H54 (cell line): ENCODE results near the gene LDOC1.
A peak's percentile ranks its signal among the peaks of the same experiment; 100 is the strongest.
"Not testable (repeated sequence)": the region's sequence is repeated elsewhere in the genome, so short reads cannot be mapped to it uniquely, and the experiment has no call there.

Source experiments
- DNase-seq: peaks from one replicate; pipeline ENCODE4 v3.0.0; 2011; ENCODE audit warnings: low spot score, mixed read lengths; ENCODE audit not compliant: insufficient read length
- FAIRE-seq: peaks from 3 replicates; lab custom pipeline; 2011; peaks lifted over from hg19 to GRCh38; lab: Jason Lieb, UNC
- POLR2A ChIP-seq: IDR thresholded peaks from 2 replicates; pipeline ENCODE4 v1.6.1; 2011; ENCODE audit warnings: low read depth, mild to moderate bottlenecking, low read length

Gene LDOC1

DNA sequence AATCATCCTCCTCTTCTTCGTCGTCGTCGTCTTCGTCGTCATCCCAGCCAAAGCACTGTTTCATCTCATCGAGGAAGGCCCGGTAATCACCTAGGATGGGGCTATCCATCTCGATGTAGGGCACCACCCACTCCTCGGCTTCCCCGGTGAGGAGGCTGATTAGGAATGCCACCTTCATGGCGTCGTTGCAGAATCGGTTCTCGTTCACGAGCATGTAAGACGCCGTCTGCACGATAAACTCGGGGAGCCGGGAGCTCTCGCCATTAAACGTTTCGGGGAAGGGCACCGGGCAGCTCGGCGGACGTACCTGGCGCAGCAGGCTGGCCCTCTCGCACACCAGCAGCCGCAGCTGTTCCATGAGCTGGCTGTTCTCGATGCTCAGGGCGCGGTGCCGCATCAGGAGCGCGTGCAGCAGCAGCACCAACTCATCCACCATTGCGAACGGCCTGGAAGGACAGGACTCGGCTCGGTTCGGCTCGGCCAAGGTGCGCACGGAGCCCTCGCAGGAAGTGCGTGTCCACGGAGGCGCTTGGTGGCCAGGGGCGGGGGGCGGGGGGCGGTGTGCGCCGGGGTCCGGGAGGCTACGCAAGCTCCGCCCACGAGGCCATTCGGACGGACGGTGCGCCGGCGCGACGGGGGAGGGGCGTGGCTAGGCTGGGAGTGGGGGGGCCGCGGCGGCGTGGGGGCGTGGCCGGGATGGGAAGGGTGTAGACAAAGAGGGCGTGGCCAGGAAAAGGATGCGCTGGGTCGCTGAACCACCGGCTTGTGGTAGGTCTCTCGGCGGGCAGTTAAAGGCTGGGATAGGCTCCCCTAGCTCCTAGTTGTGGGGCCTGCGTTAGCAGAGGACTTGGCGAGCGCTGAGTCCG lies at the start of gene LDOC1:
Gene LDOC1, minus strand, starts transcription at position 544 of the 866 bp plus-strand sequence. Its CDS starts 108 bp downstream, at position 436.
- FAIRE-seq (peak; percentile 78), DNase-seq (peak; percentile 66)
- peak; percentile 56; the same call in 1 of the 2 replicates for TF ChIP-seq POLR2A

DNA sequence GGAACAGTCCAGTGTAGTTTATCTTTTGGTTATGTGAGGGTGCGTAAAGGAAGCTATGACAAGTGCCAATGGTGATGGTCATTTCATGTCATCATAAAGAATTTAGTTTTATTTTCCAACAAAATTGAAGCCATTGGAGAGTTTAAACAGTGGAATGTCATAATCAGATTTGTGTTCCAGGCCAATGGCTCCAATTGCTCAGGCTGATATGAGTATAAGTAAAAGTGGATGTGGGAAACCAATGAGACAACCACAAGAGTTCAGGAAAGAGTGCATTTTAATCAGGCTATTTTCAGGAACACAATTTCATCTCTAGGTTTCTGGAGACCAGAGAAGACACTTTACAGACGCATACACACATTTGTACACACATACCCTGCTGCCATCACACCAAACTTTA lies 44.7 kb upstream of the LDOC1 start:
- FAIRE-seq (no peak), DNase-seq (no peak)
- no peak for TF ChIP-seq POLR2A

DNA sequence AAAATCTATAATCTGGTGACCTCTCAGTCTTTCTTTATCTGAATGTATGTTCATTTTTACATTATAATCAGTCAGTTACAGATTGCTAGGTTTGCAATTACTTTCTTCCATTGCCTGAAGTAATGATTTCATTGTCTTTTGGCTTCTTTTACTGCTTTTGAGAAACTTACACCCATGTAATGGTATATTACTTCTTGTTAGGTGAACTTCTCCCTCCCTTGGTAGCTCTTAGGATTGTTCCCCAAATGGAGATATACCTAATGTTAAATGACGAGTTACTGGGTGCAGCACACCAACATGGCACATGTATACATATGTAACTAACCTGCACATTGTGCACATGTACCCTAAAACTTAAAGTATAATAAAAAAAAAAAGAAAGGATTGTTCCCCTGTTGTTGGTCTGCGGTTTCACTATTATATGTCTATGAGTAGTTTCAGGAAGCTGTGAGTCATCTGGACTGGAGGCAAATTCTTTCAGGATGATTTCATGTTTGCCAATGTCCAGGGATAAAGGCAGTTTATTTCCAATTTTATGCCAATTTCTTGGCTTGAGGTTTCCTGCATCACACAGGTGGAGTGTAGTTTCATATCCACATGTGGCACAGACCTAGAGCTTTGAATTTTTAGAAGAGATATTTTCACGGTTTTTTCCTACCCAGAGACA lies 43.5 kb upstream of the LDOC1 start:
- TF ChIP-seq POLR2A = no peak
- DNase-seq (no peak), FAIRE-seq (peak; percentile 91)

DNA sequence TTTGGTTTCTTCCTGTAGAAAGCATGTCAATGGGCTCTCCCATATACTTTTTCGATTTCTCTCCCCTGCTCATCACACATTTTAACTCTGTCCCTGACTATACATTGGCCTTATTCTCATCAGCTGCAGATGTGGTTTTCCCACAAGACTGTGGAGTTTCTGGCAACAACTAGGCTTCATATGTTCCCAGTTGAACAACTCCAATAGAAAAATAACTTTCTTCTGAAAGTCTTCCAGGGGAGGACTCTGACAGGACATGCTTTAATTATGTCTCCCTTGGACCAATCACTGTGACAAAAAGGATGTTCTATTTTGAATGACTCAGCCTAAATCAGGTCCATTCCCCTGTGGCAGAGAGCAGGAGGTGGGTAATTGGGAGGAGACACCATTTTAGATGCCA lies 37.3 kb upstream of the LDOC1 start:
- DNase-seq = no peak
- FAIRE-seq = no peak
- no peak for TF ChIP-seq POLR2A

DNA sequence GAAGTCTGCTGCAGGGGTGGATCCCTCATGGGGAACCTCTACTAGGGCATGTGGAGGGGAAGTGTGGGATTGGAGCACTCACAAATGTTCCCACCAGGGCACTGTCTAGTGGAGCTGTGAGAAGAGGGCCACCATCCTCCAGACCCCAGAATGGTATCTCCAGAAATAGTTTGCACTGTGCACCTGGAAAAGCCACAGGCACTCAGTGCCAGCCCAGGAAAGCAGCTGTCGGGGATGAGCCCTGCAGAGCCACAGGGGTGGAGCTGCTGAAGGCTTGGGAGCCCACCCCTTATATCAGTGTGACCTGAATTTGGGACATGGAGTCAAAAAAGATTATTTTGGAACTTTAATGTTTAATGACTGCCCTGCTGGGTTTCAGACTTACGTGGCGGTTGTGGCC lies 25.0 kb upstream of the LDOC1 start:
- FAIRE-seq (no peak), DNase-seq (no peak)
- TF ChIP-seq POLR2A = no peak

DNA sequence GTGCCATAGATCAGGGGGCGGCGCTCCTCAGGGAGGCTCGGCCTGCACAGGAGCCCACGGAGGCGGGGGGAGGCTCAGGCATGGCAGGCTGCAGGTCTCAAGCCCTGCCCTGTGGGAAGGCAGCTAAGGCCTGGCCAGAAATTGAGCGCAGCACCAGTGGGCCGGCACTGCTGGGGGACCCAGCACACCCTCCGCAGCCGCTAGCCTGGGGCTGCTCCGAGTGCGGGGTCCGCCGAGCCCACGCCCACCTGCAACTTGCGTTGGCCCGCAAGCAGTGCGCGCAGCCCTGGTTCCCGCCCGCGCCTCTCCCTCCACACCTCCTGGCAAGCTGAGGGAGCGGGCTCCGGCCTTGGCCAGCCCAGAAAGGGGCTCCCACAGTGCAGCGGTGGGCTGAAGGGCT lies 11.6 kb upstream of the LDOC1 start:
- FAIRE-seq, DNase-seq: not testable (repeated sequence)

DNA sequence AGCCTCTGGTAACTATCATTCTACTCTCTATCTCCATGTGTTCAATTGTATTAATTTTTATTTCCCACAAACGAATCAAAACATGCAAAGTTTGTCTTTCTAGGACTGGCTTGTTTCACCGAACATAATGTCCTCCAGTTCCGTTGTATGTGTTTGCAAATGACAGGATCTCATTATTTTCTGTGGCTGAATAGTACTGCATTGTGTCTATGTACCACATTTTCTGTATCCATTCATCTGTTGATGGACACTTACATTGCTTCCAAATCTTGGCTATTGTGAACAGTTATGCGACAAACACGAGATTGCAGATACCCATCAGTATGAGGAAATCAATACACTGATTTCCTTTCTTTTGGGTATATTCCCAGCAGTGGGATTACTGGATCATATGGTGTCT lies 8.4 kb upstream of the LDOC1 start:
- TF ChIP-seq POLR2A = no peak
- DNase-seq (no peak), FAIRE-seq (no peak)

DNA sequence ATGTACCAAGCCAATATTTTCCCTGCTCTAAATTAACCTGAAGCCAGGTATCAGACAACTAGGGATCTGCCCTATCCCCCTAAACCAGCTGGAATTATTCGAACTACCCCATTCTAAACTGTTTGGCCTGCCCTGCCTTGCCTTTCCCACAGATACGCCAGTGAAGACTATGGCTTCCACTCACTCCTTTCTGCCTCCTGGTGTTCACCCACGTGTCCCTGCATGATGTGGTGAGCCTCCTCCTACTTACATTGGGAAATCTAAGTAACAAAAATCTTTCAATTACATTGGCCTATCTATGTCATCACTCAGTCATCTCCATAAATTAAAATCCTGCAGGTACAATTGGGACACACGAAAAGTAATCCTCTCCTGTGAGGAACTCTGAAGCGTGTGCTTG lies 6.1 kb upstream of the LDOC1 start:
- no peak for TF ChIP-seq POLR2A
- DNase-seq (no peak), FAIRE-seq (no peak)

DNA sequence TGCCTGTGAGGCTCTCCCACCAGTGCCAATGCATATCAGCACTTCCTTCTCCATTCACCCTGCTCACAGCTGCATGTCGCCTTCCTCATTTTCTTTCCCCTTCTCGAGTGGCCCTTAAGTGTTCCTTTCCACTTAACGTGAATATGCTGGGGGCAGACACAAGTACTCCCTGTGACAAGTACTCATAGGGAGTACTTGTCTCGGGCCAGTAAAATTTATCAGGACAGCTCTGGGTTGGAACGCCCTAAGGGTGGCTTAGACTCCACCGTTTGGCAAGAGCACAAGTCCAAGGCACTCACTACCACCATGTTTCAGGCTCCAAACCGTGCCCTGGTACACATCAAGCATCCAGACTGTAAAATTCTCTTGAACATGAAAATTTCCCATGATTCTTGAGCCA lies 3.9 kb upstream of the LDOC1 start:
- FAIRE-seq = no peak
- DNase-seq = no peak
- no peak for TF ChIP-seq POLR2A

DNA sequence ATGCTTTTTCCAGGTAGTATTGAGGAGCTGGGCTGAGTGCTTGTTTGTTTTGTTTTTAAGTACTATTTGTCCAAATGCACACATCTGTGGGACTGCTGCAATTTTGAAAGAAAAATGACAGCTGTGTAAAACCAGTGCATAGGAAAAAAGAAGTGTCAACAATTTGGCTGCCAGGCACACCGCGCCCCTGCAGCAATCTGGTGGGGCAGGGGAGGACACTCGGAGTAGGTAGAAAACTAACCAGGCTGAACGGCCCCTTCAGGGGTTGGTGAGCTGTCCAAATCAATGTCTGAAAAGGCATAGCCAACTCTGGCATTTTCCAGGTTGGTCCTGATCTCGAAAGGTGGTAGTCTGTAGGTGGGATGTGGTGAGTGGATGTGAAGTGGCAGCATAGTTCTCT lies 1.1 kb downstream of the LDOC1 start:
- FAIRE-seq = no peak
- no peak for TF ChIP-seq POLR2A
- DNase-seq = no peak

DNA sequence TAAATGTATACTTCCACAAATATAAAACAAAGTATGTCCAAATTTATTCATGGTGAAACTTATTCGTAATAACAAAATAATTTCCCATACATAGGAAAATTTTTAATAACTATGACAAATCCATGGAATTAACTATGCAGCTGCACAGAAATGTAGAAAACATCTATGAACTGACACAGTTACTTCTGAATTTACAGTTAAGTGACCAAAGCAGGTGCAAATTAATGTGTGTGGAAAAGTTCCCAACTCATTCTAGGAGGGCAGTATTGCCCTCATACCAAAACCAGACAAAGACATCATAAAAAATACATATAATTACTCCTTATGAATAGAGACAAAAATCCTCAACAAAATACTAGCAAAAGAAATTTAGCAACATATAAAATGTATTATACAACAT lies 12.5 kb downstream of the LDOC1 start:
- FAIRE-seq (no peak), DNase-seq (no peak)

DNA sequence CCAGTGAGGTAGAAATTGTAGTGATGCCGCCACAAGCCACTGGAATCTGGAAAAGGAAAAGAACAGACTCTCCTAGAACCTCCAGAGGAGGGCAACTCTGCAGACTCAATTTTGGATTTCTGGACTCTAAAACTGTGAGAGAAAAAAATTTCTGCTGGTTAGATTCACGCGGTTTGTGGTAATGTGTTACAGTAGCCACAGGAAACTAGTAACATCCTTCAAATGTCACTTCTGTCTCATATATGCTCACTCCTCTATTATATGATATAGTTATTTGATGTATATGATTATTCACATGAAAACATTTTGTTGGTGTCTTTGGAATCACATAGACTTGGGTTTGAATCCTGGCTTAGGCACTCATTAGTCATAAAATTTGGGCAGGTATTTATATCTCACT lies 18.8 kb downstream of the LDOC1 start:
- FAIRE-seq (no peak), DNase-seq (no peak)
- TF ChIP-seq POLR2A = no peak

More for the DNA sequence above, 12.5 kb downstream of the LDOC1 start:
- TF ChIP-seq POLR2A = no peak

DNA sequence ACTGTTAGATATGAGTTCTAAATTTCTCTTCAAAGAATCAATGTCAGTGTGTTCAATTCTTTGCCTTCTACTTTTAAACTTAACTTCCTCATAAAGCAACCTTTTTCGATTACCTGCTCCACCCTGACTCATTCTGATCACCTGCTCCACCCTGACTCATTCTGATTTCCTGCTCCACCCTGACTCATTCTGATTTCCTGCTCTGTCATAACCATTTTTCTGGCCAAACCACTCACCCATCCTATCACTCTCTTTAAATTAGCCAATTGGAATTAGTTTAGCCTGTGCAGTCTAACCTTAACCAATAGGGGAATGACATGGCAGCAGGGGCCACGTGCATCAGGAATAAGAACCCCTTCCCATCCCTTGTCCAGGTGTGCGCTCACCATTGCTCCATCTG lies 21.7 kb downstream of the LDOC1 start:
- not testable (repeated sequence) for DNase-seq, FAIRE-seq

DNA sequence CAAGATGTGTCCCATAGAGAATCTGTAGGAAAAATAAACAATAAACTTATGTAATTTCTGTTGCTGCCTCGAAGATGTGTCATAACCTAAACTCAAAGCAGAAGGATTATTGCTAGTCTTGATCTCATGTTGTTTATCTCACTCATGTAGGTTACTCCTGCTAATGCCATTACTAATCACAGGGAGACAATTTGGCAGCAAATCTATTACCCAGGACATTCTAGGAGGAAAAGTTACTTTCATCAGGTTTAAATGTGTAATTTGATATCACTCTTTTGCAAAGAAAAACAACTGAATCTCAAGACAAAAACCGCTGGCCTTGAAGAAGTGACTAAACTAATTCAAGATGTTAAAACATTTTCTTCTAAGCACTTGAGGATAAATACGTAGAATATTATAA lies 34.0 kb downstream of the LDOC1 start:
- TF ChIP-seq POLR2A = no peak
- no peak for FAIRE-seq
- DNase-seq = no peak

DNA sequence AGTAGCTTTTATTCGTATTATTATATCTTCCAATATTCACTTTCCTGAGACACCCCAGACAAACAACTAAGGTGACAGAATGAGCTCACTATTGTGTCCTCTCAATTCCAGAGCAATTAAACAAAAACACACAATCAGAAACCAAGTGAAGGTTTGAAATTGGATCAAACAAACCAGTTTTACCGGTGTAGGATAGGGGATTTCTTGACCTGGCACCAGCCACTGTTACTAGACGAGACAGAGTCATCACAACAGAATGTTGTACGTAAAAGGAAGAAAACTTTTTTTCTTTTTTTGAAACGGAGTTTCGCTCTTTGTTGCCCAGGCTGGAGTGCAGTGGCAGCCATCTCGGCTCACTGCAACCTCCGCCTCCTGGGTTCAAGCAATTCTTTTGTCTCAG lies 43.7 kb downstream of the LDOC1 start:
- DNase-seq = no peak
- FAIRE-seq = no peak
- TF ChIP-seq POLR2A = no peak
